Measurements from ENCODE around the gene VAMP8. TPM values are rescaled to one million over a fixed set of nuclear protein-coding genes. Genes with fewer than 3 reads are reported as not detected.
"Not testable (repeated sequence)": the region's sequence is repeated elsewhere in the genome, so short reads cannot be mapped to it uniquely, and the experiment has no call there.

VAMP8 gene
- total RNA-seq, 1 experiment from 2014 or later, result not detected

DNA sequence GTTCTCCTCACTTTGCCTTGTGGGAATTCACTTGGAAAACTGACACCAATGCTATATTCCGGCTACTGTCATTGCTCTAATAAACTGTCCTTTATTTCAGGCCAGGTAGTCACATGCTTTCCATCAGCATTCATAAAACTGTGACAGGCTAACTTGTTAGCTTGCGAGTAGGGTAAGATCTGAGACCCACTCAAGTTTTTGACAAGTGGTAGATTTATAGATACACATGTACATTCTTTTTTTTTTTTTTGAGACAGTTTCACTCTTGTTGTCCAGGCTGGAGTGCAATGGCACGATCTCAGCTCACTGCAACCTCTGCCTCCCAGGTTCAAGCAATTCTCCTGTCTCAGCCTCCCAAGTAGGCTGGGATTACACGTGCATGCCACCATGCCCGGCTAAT, 40.3 kb downstream of the VAMP8 start:
- H3K9me3 ChIP-seq, H3K27me3 ChIP-seq, DNase-seq: not testable (repeated sequence)
- Histone ChIP-seq H3K4me3 (peak overlapping the region; percentile 96; the same call in 1 of the 2 replicates), H3K36me3 (peaks cover 46% of the 10 kb centered on the region)

DNA sequence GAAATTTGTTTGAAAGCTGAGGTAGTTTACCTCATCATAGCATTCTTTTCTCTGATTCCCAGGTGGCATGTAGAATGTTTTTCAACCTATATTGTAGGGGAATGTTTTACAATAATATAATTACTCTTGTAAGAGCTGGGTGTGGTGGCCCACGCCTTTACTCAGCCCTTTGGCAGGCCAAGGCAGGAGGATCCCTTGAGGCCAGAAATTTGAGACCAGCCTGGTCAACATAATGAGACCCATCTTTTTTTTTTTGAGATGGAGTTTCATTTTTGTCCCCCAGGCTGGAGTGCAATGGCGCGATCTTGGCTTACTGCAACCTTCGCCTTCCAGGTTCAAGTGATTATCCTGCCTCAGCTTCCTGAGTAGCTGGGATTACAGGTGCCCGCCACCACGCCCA, 42.2 kb downstream of the VAMP8 start:
- H3K9me3 ChIP-seq, result no peaks in the 10 kb centered on the region
- H3K4me3 ChIP-seq, result no peak overlapping the region
- peaks cover 63% of the 10 kb centered on the region for H3K36me3 ChIP-seq
- no peaks in the 10 kb centered on the region for H3K27me3 ChIP-seq
- DNase-seq, result no peak

DNA sequence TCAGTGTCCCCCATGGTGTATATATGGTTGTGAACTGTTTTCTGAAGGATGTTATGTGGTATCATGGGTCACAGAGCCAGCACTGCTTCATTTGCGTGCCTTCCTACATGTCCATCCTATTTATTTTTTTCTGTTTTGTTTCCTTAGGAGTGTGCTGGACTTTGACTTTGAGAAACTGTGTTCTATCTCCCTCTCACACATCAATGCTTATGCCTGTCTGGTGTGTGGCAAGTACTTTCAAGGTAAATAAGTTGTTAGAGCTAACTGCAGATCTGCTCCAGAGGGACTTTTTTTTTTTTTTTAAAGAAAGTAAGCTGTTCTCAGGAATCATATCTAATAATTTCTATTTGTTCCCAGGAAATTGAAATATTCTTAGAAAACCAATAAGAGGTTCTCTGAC, 44.0 kb downstream of the VAMP8 start:
- no peak for DNase-seq
- H3K36me3 ChIP-seq, result peaks cover 73% of the 10 kb centered on the region
- no peaks in the 10 kb centered on the region for H3K9me3 ChIP-seq
- no peak overlapping the region for H3K4me3 ChIP-seq
- no peaks in the 10 kb centered on the region for H3K27me3 ChIP-seq

DNA sequence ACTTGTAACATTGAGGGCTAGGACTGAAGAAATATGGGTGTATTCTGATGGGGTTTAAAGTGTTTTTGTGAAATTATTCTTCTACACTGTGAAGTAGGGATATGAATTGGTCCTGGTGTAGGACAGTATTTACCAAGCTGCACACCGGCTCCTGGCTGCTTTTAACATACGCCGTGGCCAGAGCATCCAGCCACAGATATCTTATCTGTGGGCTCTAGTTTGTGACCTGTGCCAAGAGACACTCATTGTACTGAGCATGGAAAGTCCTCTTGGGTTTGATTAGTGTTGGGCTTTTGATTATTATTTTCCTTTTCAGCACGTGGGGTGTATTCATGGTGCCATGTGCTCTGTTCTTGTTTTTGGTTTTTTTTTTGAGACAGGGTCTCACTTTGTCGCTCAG, 46.6 kb downstream of the VAMP8 start:
- no peak overlapping the region for H3K4me3 ChIP-seq
- H3K27me3 ChIP-seq, result no peaks in the 10 kb centered on the region
- peaks cover 78% of the 10 kb centered on the region for H3K36me3 ChIP-seq
- no peaks in the 10 kb centered on the region for H3K9me3 ChIP-seq
- no peak for DNase-seq

DNA sequence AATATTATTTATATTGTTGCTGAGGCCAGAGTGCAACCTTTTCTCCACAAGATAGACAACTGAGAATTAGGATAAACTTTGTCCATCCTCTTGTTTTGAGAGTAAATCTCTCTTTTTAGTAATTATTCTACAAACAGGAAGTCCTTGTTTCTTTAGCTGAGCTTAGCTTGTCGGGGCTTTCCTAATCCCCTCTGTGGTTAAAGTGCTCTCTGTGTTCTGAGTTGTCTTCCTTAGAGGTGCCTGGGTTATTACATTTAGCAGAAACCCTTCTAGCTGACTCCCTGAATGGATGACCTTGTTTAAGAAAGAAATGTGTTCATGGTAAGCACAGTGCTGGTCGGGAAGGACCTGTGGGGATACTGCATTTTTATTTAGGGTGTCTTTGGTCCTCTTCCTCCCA, 51.3 kb downstream of the VAMP8 start:
- H3K4me3 ChIP-seq, result no peak overlapping the region
- no peaks in the 10 kb centered on the region for H3K27me3 ChIP-seq
- DNase-seq, result no peak
- H3K9me3 ChIP-seq, result no peaks in the 10 kb centered on the region
- H3K36me3 ChIP-seq, result peaks cover 80% of the 10 kb centered on the region

DNA sequence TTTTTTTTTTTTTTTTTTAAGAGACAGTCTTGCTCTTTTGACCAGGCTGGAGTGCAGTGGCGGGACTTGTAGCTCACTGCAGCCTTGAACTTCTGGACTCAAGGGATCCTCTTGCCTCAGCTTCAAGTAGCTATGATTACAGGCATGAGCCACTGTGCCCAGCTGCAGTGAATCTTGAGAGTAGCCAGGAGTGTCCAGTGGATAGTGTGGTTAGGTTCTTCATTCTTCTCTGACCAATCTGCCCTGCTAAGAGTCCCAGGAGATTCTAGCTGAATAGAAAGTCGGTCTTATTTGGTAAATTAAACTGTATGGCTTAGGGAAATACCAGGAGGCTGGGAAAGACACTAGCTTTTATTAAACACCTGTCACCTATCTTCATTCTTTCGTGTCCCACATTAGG, 53.9 kb downstream of the VAMP8 start:
- Histone ChIP-seq H3K4me3 (no peak overlapping the region), H3K9me3 (no peaks in the 10 kb centered on the region), H3K27me3 (no peaks in the 10 kb centered on the region), H3K36me3 (peaks cover 82% of the 10 kb centered on the region)
- DNase-seq, result no peak

Other genes with a start within 250 kb of the VAMP8 start
- gene TGOLN2, start 249.6 kb upstream of the VAMP8 start, total RNA-seq (2014; rRNA removed; shearing (Covaris generic); ENCODE audit: low replicate concordance), result 32.5 and 36.5 TPM in 2 replicates
- 28.3 and 40.1 TPM in 2 replicates for gene RETSAT, start 223.1 kb upstream of the VAMP8 start, total RNA-seq (2014; rRNA removed; shearing (Covaris generic); ENCODE audit: low replicate concordance)
- gene ELMOD3, start 222.8 kb upstream of the VAMP8 start, total RNA-seq (2014; rRNA removed; shearing (Covaris generic); ENCODE audit: low replicate concordance), result 3.9 and 25.3 TPM in 2 replicates
- 283 and 538 TPM in 2 replicates for gene CAPG, start 167.2 kb upstream of the VAMP8 start, total RNA-seq (2014; rRNA removed; shearing (Covaris generic); ENCODE audit: low replicate concordance)
- gene SH2D6, start 158.9 kb upstream of the VAMP8 start, total RNA-seq (2014; rRNA removed; shearing (Covaris generic); ENCODE audit: low replicate concordance), result 0.76 and 1.2 TPM in 2 replicates
- 116 and 137 TPM in 2 replicates for gene MAT2A, start 38.4 kb upstream of the VAMP8 start, total RNA-seq (2014; rRNA removed; shearing (Covaris generic); ENCODE audit: low replicate concordance)
- gene GGCX, start 16.1 kb upstream of the VAMP8 start, total RNA-seq (2014; rRNA removed; shearing (Covaris generic); ENCODE audit: low replicate concordance), result 28.9 and 45.6 TPM in 2 replicates
- 8.3 and 76.7 TPM in 2 replicates for gene VAMP5, start 6.8 kb downstream of the VAMP8 start, total RNA-seq (2014; rRNA removed; shearing (Covaris generic); ENCODE audit: low replicate concordance)
- gene RNF181, start 18.2 kb downstream of the VAMP8 start, total RNA-seq (2014; rRNA removed; shearing (Covaris generic); ENCODE audit: low replicate concordance), result 167 and 209 TPM in 2 replicates
- 3.9 and 6.8 TPM in 2 replicates for gene TMEM150A, start 25.1 kb downstream of the VAMP8 start, total RNA-seq (2014; rRNA removed; shearing (Covaris generic); ENCODE audit: low replicate concordance)
- 16.2 and 17.3 TPM in 2 replicates for gene C2orf68, start 34.5 kb downstream of the VAMP8 start, total RNA-seq (2014; rRNA removed; shearing (Covaris generic); ENCODE audit: low replicate concordance)
- 86.8 and 313 TPM in 2 replicates for gene USP39, start 38.6 kb downstream of the VAMP8 start, total RNA-seq (2014; rRNA removed; shearing (Covaris generic); ENCODE audit: low replicate concordance)
- 0.16 TPM in 1 of 2 replicates, not detected in the other for gene SFTPB, start 90.6 kb downstream of the VAMP8 start, total RNA-seq (2014; rRNA removed; shearing (Covaris generic); ENCODE audit: low replicate concordance)
- not detected in 2 replicates for gene GNLY, start 116.8 kb downstream of the VAMP8 start, total RNA-seq (2014; rRNA removed; shearing (Covaris generic); ENCODE audit: low replicate concordance)
- 43.5 and 59.1 TPM in 2 replicates for gene ATOH8, start 176.4 kb downstream of the VAMP8 start, total RNA-seq (2014; rRNA removed; shearing (Covaris generic); ENCODE audit: low replicate concordance)

Data from MG63 (cell line).